Measurements from ENCODE around the gene PARD6A. TPM values are rescaled to one million over a fixed set of nuclear protein-coding genes. Genes with fewer than 3 reads are reported as not detected.

PARD6A gene
- total RNA-seq, 2 donors from 2014 or later: 2.6 to 3.7 TPM

DNA sequence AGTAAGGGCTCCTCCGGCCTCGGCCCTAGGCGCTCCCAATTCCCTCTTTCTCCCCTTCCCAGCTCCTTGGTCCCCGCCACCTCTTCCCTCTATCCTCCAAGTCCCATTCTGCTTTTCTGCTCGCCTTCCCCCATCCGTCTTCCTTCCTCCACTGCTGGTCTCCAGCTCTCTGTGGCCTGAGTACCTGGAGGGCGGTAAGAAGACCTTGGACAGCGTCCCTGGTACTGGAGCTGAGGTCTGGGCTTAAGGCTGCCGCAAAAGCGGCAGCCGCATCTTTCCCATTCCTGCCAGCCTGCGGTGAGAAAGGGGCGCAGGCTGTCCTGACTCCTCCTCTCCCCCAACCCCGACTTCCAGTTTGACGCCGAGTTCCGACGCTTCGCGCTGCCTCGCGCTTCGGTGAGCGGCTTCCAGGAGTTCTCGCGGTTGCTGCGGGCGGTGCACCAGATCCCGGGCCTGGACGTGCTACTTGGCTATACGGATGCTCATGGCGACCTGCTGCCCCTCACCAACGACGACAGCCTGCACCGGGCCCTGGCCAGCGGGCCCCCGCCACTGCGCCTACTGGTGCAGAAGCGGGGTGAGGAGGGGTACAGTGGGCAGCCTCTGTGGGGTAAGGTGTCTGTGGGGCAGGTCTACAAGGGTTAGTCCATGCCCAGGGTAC is 471 bp downstream of the PARD6A start:
- Histone ChIP-seq H3K9me3 (ENCODE audit: control insufficient read depth, low read length) (no peaks in the 10 kb centered on the region), H3K9ac (ENCODE audit: extremely low read depth, low read length, poor library complexity, severe bottlenecking) (no peak overlapping the region), H3K4me3 (ENCODE audit: low read length) (peak overlapping the region; percentile 71), H3K4me1 (ENCODE audit: control insufficient read depth, insufficient read depth, low read length) (peaks cover 8% of the 10 kb centered on the region), H3K27me3 (ENCODE audit: control insufficient read depth, insufficient read depth, low read length, poor library complexity, severe bottlenecking) (no peaks in the 10 kb centered on the region), H3K27ac (ENCODE audit: low read depth, low read length) (peak overlapping the region; percentile 83), H3K36me3 (ENCODE audit: control insufficient read depth, insufficient read depth, low read length) (peaks cover 19% of the 10 kb centered on the region)
- H3K9me3 Mint-ChIP-seq: no peaks in the 10 kb centered on the region
- peaks cover 13% of the 10 kb centered on the region for H3K36me3 Mint-ChIP-seq (ENCODE audit: low read depth)
- TF ChIP-seq CTCF (conservative IDR thresholded peaks at IDR 0.05): no peak
- H3K4me1 Mint-ChIP-seq: peaks cover 7% of the 10 kb centered on the region
- WGBS, 2 experiments (ENCODE audit: insufficient coverage in 1 of 2, insufficient read length in 1 of 2): 2 to 12% methylated on average over 22 to 39 of the region's 39 CpGs
- peaks cover 6% of the 10 kb centered on the region for H3K27me3 Mint-ChIP-seq (ENCODE audit: insufficient read depth)
- DNase-seq: peak; percentile 89
- peak overlapping the region; percentile 81 for H3K4me3 Mint-ChIP-seq
- peak overlapping the region; percentile 94 for H3K27ac Mint-ChIP-seq

GRCh38 chr16:67661886-67662652 is 1.3 kb downstream of the PARD6A start:
- 93 to 94% methylated on average over 26 to 34 of the region's 34 CpGs for WGBS, 2 experiments (ENCODE audit: insufficient coverage in 1 of 2, insufficient read length in 1 of 2)
- Mint-ChIP-seq H3K27ac (no peak overlapping the region), H3K36me3 (ENCODE audit: low read depth) (peaks cover 13% of the 10 kb centered on the region), H3K9me3 (no peaks in the 10 kb centered on the region), H3K4me1 (peaks cover 8% of the 10 kb centered on the region), H3K4me3 (no peak overlapping the region), H3K27me3 (ENCODE audit: insufficient read depth) (peaks cover 6% of the 10 kb centered on the region)
- DNase-seq: no peak
- H3K4me3 ChIP-seq (ENCODE audit: low read length): no peak overlapping the region
- H3K9me3 ChIP-seq (ENCODE audit: control insufficient read depth, low read length): no peaks in the 10 kb centered on the region
- no peak overlapping the region for H3K9ac ChIP-seq (ENCODE audit: extremely low read depth, low read length, poor library complexity, severe bottlenecking)
- no peaks in the 10 kb centered on the region for H3K27me3 ChIP-seq (ENCODE audit: control insufficient read depth, insufficient read depth, low read length, poor library complexity, severe bottlenecking)
- peaks cover 8% of the 10 kb centered on the region for H3K4me1 ChIP-seq (ENCODE audit: control insufficient read depth, insufficient read depth, low read length)
- H3K36me3 ChIP-seq (ENCODE audit: control insufficient read depth, insufficient read depth, low read length): peaks cover 19% of the 10 kb centered on the region
- TF ChIP-seq CTCF (conservative IDR thresholded peaks at IDR 0.05): no peak
- H3K27ac ChIP-seq (ENCODE audit: low read depth, low read length): no peak overlapping the region

GRCh38 chr16:67662653-67663010 is 1.9 kb downstream of the PARD6A start:
- Histone ChIP-seq H3K9ac (ENCODE audit: extremely low read depth, low read length, poor library complexity, severe bottlenecking) (no peak overlapping the region), H3K27me3 (ENCODE audit: control insufficient read depth, insufficient read depth, low read length, poor library complexity, severe bottlenecking) (no peaks in the 10 kb centered on the region), H3K9me3 (ENCODE audit: control insufficient read depth, low read length) (no peaks in the 10 kb centered on the region), H3K4me3 (ENCODE audit: low read length) (no peak overlapping the region), H3K36me3 (ENCODE audit: control insufficient read depth, insufficient read depth, low read length) (peaks cover 19% of the 10 kb centered on the region), H3K4me1 (ENCODE audit: control insufficient read depth, insufficient read depth, low read length) (peaks cover 8% of the 10 kb centered on the region), H3K27ac (ENCODE audit: low read depth, low read length) (no peak overlapping the region)
- Mint-ChIP-seq H3K27ac (no peak overlapping the region), H3K4me3 (no peak overlapping the region), H3K9me3 (no peaks in the 10 kb centered on the region), H3K36me3 (ENCODE audit: low read depth) (peaks cover 13% of the 10 kb centered on the region), H3K4me1 (peaks cover 9% of the 10 kb centered on the region), H3K27me3 (ENCODE audit: insufficient read depth) (peaks cover 6% of the 10 kb centered on the region)
- no peak for DNase-seq
- TF ChIP-seq CTCF (conservative IDR thresholded peaks at IDR 0.05): no peak

Measured in endodermal cell (in vitro differentiated cells).